Activated CD4-positive, alpha-beta T cell treated with anti-CD3 and anti-CD28 coated beads, Interleukin-2, amount 10 ng/mL, durations not matched to agents 7 days and 5 days (primary cell): ENCODE data around the gene STK32C. TPM values are rescaled to one million over a fixed set of nuclear protein-coding genes. Genes with fewer than 3 reads are reported as not detected.
A peak's percentile ranks its signal among the peaks of the same experiment; 100 is the strongest.

Source experiments
- CTCF ChIA-PET: fragments of 350-600 bp; sonication (Branson Sonifier 250); formaldehyde crosslinking; loops from one replicate; lab custom pipeline; 2021; ENCODE audit warnings: antibody characterized with exemption; lab: Charles Lee
- POLR2A ChIA-PET: fragments of 350-600 bp; sonication (Branson Sonifier 250); formaldehyde crosslinking; loops from one replicate; lab custom pipeline; 2021; ENCODE audit warnings: antibody characterized with exemption; lab: Charles Lee
- DNase-seq: peaks from one replicate; pipeline ENCODE4 v3.0.0-alpha.2; 2020
- H3K27ac Mint-ChIP-seq: one replicate; pipeline ENCODE4 v1.8.0; 2021; ENCODE audit warnings: mild to moderate bottlenecking, moderate library complexity, mixed read lengths
- H3K27me3 Mint-ChIP-seq: one replicate; pipeline ENCODE4 v1.8.0; 2021; ENCODE audit warnings: mixed read lengths
- H3K36me3 Mint-ChIP-seq: one replicate; pipeline ENCODE4 v1.8.0; 2021; ENCODE audit warnings: low read depth, mixed read lengths
- H3K4me1 Mint-ChIP-seq: one replicate; pipeline ENCODE4 v1.8.0; 2021; ENCODE audit warnings: mixed read lengths
- H3K4me3 Mint-ChIP-seq: one replicate; pipeline ENCODE4 v1.8.0; 2021; ENCODE audit warnings: mild to moderate bottlenecking, moderate library complexity, mixed read lengths
- H3K9me3 Mint-ChIP-seq: one replicate; pipeline ENCODE4 v1.8.0; 2021; ENCODE audit warnings: mixed read lengths
- total RNA-seq, 2 experiments: library from RNA; stranded (reverse); gene quantifications; one replicate each; pipeline ENCODE4 v1.2.3, GENCODE V29; 2021

Gene STK32C
- total RNA-seq, 2 experiments from 2014 or later, result 11.1 to 15.2 TPM

DNA sequence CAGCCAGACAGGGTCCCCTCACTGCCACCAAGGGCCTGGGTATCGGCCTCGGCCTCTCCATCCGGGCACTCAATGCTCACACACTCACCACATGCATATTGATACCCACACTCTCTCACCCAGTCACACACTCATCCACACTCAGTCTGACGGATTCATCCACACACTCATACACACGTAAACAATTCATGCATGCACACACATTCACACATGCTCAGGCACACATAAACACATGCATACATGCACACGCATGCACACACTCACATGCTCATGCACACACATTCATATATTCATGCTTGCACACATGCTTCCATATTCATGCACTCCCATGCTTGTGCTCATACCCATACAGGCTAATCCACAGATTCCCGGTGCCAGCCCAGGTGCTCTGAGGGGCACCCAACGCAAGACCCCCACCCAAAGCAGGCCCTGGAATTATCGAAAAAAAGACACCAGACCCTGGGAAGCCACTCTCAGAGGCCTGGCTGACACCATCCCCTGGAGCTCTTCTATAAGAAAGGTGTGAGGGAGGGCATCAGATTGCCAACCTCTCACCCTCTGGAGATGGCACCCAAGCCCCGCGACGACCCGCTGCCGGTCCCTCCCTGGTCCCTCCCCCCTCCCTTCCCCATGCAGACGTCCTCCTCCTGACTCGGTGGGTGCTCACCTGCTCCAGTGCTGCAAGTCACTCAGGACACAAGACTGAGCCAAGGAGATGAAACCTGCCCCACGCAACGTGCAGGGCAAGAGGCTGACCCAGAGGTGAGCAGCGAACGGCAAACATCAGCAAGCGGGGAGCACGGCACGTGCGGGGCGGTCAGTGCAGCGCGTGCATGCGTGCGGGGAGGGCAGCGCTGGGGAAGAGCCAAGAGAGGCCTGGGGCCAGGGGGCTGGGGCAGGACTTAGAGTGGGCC lies 15.2 kb downstream of the STK32C start:
- no peak for DNase-seq
- Mint-ChIP-seq H3K36me3 (no peaks in the 10 kb centered on the region), H3K9me3 (peaks cover 2% of the 10 kb centered on the region), H3K27me3 (peaks cover 9% of the 10 kb centered on the region), H3K27ac (no peak overlapping the region), H3K4me1 (peaks cover 3% of the 10 kb centered on the region), H3K4me3 (no peak overlapping the region)
- POLR2A ChIA-PET, result no interaction called here
- CTCF ChIA-PET, result no interaction called here

- ChIA-PET POLR2A (no interaction called here), CTCF (no interaction called here)
- no peak for DNase-seq
- Mint-ChIP-seq H3K4me1 (no peaks in the 10 kb centered on the region), H3K27ac (no peak overlapping the region), H3K4me3 (no peak overlapping the region), H3K36me3 (no peaks in the 10 kb centered on the region), H3K27me3 (peaks cover 9% of the 10 kb centered on the region), H3K9me3 (peaks cover 2% of the 10 kb centered on the region)
Observed at GRCh38 chr10:132291826-132292225, 15.9 kb downstream of the STK32C start.

DNA sequence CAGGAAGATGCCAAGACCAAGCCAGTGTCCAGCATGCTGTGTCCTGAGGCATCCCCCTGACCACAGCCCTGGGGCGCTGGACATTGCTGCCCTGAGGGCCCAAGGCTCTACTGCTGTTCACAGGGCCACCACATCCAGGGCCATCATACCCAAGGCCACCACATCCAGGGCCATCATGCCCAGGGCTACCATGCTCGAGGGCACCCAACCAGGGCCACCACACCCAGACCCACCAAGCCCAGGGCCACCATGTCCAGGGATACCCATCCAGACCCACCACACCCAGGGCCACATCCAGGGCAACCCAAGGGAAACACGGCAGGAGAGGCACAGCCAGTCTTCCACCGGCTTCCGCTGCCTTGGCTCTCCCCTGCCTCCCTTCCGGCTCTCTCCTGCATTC lies 17.1 kb downstream of the STK32C start:
- Mint-ChIP-seq H3K27ac (no peak overlapping the region), H3K4me3 (no peak overlapping the region), H3K4me1 (no peaks in the 10 kb centered on the region), H3K36me3 (no peaks in the 10 kb centered on the region), H3K9me3 (peaks cover 2% of the 10 kb centered on the region), H3K27me3 (peaks cover 15% of the 10 kb centered on the region)
- CTCF ChIA-PET, result no interaction called here
- no peak for DNase-seq
- POLR2A ChIA-PET, result no interaction called here

- Mint-ChIP-seq H3K4me3 (no peak overlapping the region), H3K36me3 (no peaks in the 10 kb centered on the region), H3K27me3 (peaks cover 19% of the 10 kb centered on the region), H3K27ac (no peak overlapping the region), H3K9me3 (peaks cover 2% of the 10 kb centered on the region), H3K4me1 (no peaks in the 10 kb centered on the region)
- no peak for DNase-seq
- POLR2A ChIA-PET, result no interaction called here
- CTCF ChIA-PET, result interaction anchor here (1.5 kb wide), 1 partner anchor 10 kb away, joined by 3 read pairs; no protein-coding TSS in a partner anchor
Observed at GRCh38 chr10:132289439-132289838, 18.3 kb downstream of the STK32C start.

GRCh38 chr10:132283604-132284382 lies 24.0 kb downstream of the STK32C start:
- POLR2A ChIA-PET, result no interaction called here
- Mint-ChIP-seq H3K4me1 (peaks cover 6% of the 10 kb centered on the region), H3K4me3 (no peak overlapping the region), H3K9me3 (peaks cover under 1% of the 10 kb centered on the region), H3K27ac (no peak overlapping the region), H3K27me3 (peaks cover 18% of the 10 kb centered on the region), H3K36me3 (no peaks in the 10 kb centered on the region)
- DNase-seq, result no peak
- CTCF ChIA-PET, result no interaction called here

DNA sequence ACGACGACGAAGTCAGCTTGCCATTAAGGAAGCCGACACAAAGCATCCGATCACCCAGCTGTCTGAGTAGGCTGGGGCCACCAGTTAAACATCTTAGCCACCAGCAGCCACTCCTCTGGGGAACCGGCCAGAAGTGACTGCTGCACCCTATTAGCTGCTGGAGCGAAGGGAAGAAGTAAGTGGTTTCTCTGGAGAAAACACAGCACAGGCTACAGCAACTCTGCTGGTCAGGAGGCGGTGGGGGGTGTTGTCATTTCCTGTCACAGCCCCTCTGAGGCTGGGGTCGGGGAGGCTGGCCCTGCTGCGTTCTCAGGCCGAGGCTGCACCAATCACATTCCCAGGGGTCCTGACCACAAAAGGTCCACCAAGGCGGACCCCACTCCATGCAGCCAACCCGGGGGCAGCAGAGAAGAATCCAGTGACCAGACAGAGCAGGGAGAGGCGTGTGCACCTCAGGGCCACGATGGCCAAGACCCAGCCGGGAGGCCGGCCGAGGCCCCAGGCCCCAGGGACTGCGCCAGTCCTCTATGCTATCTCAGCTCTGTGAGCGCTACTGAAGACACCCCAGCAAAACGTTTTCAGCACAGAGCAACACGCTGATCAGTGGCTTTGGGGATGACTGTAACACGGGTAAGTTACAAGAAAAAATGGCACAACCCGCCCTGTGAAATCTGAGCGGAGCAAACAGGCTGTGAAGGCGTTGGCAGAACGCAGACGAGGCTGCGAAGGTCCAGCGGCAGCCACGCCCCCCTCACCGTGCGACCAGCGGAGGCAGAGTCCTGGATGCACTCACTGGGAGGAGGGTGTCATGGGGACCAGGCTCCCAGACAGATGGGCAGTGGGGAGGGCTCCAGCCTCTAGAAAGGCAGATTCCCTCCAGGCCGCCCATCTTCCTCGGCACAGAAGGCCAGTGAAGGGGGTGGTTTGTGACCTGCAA lies 24.8 kb downstream of the STK32C start:
- ChIA-PET POLR2A (no interaction called here), CTCF (no interaction called here)
- Mint-ChIP-seq H3K27me3 (peaks cover 14% of the 10 kb centered on the region), H3K9me3 (no peaks in the 10 kb centered on the region), H3K4me1 (peaks cover 6% of the 10 kb centered on the region), H3K36me3 (no peaks in the 10 kb centered on the region), H3K4me3 (no peak overlapping the region), H3K27ac (no peak overlapping the region)
- no peak for DNase-seq

- H3K4me3 Mint-ChIP-seq, result no peak overlapping the region
- H3K4me1 Mint-ChIP-seq, result peaks cover 6% of the 10 kb centered on the region
- ChIA-PET POLR2A (no interaction called here), CTCF (no interaction called here)
- no peak for DNase-seq
- H3K9me3 Mint-ChIP-seq, result no peaks in the 10 kb centered on the region
- peaks cover 10% of the 10 kb centered on the region for H3K27me3 Mint-ChIP-seq
- H3K36me3 Mint-ChIP-seq, result no peaks in the 10 kb centered on the region
- no peak overlapping the region for H3K27ac Mint-ChIP-seq
Observed at GRCh38 chr10:132281915-132282666, 25.7 kb downstream of the STK32C start.

GRCh38 chr10:132280646-132281074 lies 27.1 kb downstream of the STK32C start:
- H3K27ac Mint-ChIP-seq, result no peak overlapping the region
- POLR2A ChIA-PET, result no interaction called here

DNA sequence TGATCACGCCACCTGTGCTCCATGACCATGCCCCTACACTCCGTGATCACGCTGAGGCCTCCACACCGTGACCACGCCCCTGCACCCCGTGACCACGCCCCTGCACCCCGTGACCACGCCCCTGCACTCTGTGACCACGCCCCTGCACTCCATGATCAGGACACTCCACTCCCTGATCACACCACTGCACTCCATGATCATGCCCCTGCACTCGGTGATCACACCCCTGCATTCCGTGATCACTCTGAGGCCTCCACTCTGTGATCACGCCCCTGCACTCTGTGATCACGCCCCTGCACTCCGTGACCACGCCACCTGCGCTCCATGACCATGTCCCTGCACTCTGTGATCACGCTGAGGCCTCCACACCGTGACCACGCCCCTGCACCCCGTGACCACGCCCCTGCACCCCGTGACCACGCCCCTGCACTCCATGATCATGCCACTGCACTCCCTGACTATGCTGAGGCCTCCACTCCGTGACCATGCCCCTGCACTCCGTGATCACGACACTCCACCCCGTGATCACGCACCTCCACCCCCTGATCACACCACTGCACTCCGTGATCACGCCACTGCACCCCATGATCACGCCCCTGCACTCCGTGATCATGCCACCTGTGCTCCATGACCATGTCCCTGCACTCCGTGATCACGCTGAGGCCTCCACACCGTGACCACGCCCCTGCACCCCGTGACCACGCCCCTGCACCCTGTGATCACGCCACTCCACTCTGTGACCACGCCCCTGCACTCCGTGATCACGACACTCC lies 27.7 kb downstream of the STK32C start:
- ChIA-PET CTCF (no interaction called here), POLR2A (no interaction called here)
- H3K27me3 Mint-ChIP-seq, result peaks cover under 1% of the 10 kb centered on the region
- no peak for DNase-seq
- no peaks in the 10 kb centered on the region for H3K36me3 Mint-ChIP-seq
- H3K27ac Mint-ChIP-seq, result peak overlapping the region; percentile 36
- H3K9me3 Mint-ChIP-seq, result no peaks in the 10 kb centered on the region
- H3K4me1 Mint-ChIP-seq, result peaks cover 6% of the 10 kb centered on the region
- no peak overlapping the region for H3K4me3 Mint-ChIP-seq

More at GRCh38 chr10:132280646-132281074, 27.1 kb downstream of the STK32C start:
- CTCF ChIA-PET, result no interaction called here
- H3K27me3 Mint-ChIP-seq, result peaks cover 5% of the 10 kb centered on the region
- no peaks in the 10 kb centered on the region for H3K9me3 Mint-ChIP-seq
- no peak for DNase-seq
- H3K4me1 Mint-ChIP-seq, result peaks cover 6% of the 10 kb centered on the region
- H3K36me3 Mint-ChIP-seq, result no peaks in the 10 kb centered on the region
- H3K4me3 Mint-ChIP-seq, result no peak overlapping the region

DNA sequence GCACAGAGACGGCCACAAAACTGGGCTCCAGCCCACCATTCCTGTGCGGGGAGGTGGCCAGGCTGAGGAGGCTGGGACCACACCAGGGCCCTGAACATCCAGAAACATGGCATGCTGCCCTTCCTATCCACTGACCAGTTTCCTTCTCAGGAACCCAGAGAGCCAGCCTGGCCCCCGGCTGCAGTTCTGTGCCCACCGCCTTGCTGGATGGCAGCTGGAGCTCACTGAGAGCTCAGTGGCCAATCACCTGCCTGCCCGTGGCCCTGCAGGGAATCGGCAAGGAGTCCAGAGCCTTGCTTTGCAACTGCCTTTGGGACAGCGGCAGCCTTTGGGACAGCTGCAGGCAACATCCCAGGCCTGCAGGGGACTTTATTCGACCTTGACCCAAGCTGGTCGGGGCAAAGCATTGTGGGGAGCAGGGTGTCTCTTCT lies 30.4 kb downstream of the STK32C start:
- H3K9me3 Mint-ChIP-seq, result no peaks in the 10 kb centered on the region
- no peak overlapping the region for H3K27ac Mint-ChIP-seq
- CTCF ChIA-PET, result no interaction called here
- H3K27me3 Mint-ChIP-seq, result no peaks in the 10 kb centered on the region
- no peak for DNase-seq
- H3K4me1 Mint-ChIP-seq, result peaks cover 6% of the 10 kb centered on the region
- POLR2A ChIA-PET, result no interaction called here
- no peaks in the 10 kb centered on the region for H3K36me3 Mint-ChIP-seq
- H3K4me3 Mint-ChIP-seq, result no peak overlapping the region

DNA sequence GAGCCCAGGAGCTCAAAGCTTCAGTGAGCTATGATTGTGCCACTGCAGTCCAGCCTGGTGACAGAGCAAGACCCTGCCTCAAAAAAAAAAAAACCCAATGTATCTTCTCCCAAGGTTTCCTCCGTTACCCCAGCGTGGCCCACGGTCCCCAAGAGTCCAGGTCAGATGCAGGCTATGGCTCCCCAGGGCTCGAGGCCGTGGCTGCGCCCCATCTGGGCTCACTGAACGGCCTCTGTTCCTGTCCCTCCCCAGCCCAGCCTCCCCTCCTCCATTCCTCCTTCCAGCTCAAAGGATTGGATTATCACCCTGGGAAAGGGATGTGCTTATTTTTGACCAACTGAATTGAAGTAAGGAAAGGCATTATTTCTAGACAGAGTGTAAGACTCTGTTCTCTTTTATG lies 31.0 kb downstream of the STK32C start:
- H3K36me3 Mint-ChIP-seq, result no peaks in the 10 kb centered on the region
- peaks cover 6% of the 10 kb centered on the region for H3K4me1 Mint-ChIP-seq
- H3K9me3 Mint-ChIP-seq, result no peaks in the 10 kb centered on the region
- no peaks in the 10 kb centered on the region for H3K27me3 Mint-ChIP-seq
- no peak overlapping the region for H3K4me3 Mint-ChIP-seq
- no peak for DNase-seq
- ChIA-PET CTCF (interaction anchor here (0.6 kb wide), 1 partner anchor 105 kb away, joined by 3 read pairs; no protein-coding TSS in a partner anchor), POLR2A (no interaction called here)
- H3K27ac Mint-ChIP-seq, result no peak overlapping the region
